Stimulated activated CD8-positive, alpha-beta memory T cell treated with anti-CD3 and anti-CD28 coated beads, Interleukin-2, amount 100 ng/mL, for 48 hours (primary cell): ENCODE results near the gene EOLA1.
"Not testable (repeated sequence)": the region's sequence is repeated elsewhere in the genome, so short reads cannot be mapped to it uniquely, and the experiment has no call there.

Experiments used
- DNase-seq, 2 donors: peaks; one replicate each; pipeline ENCODE4 v3.0.0-alpha.2; 2020; ENCODE audit warnings: low read depth in 2 of 2

Gene EOLA1

GRCh38 chrX:149513825-149514428, 26.9 kb upstream of the EOLA1 start:
- DNase-seq: no peak

- DNase-seq: no peak
These were observed 24.7 kb upstream of the EOLA1 start for GRCh38 chrX:149515954-149516602.

- DNase-seq: no peak
These were observed 24.2 kb upstream of the EOLA1 start for GRCh38 chrX:149516604-149517003.

GRCh38 chrX:149517308-149517707, 23.5 kb upstream of the EOLA1 start:
- no peak for DNase-seq

- DNase-seq: no peak
These were observed 22.6 kb upstream of the EOLA1 start for GRCh38 chrX:149518236-149518635.

- not testable (repeated sequence) for DNase-seq
These were observed 20.1 kb upstream of the EOLA1 start for GRCh38 chrX:149520636-149521277.

GRCh38 chrX:149521438-149521837, 19.4 kb upstream of the EOLA1 start:
- DNase-seq: no peak

- DNase-seq: no peak
These were observed 17.9 kb upstream of the EOLA1 start for GRCh38 chrX:149522916-149523315.

- peak in 1 of 2 donors; percentile 40 for DNase-seq
These were observed 15.4 kb upstream of the EOLA1 start for GRCh38 chrX:149525389-149525788.

GRCh38 chrX:149525903-149526302, 14.9 kb upstream of the EOLA1 start:
- DNase-seq: not testable (repeated sequence)

GRCh38 chrX:149526318-149527033, 14.3 kb upstream of the EOLA1 start:
- DNase-seq: not testable (repeated sequence)

- no peak for DNase-seq
These were observed 13.1 kb upstream of the EOLA1 start for GRCh38 chrX:149527705-149528104.

- DNase-seq: no peak
These were observed 12.4 kb upstream of the EOLA1 start for GRCh38 chrX:149528381-149528780.

GRCh38 chrX:149531599-149531998, 9.2 kb upstream of the EOLA1 start:
- no peak for DNase-seq

GRCh38 chrX:149532868-149533267, 7.9 kb upstream of the EOLA1 start:
- DNase-seq: not testable (repeated sequence)

GRCh38 chrX:149533999-149534398, 6.8 kb upstream of the EOLA1 start:
- DNase-seq: not testable (repeated sequence)

GRCh38 chrX:149534926-149535602, 5.7 kb upstream of the EOLA1 start:
- DNase-seq: not testable (repeated sequence)

- DNase-seq: not testable (repeated sequence)
These were observed 3.3 kb upstream of the EOLA1 start for GRCh38 chrX:149537474-149537873.

GRCh38 chrX:149539283-149540130, 1.3 kb upstream of the EOLA1 start:
- peak; percentile 65 to 74 for DNase-seq

GRCh38 chrX:149540131-149540620, 636 bp upstream of the EOLA1 start:
- DNase-seq: peak; percentile 78 to 80
